Adrenal gland (tissue), 12 donors: Measurements from ENCODE around the gene SESN1. TPM values are rescaled to one million over a fixed set of nuclear protein-coding genes. Genes with fewer than 3 reads are reported as not detected.

Experiments used
- DNase-seq, 7 donors: peaks; one replicate each; pipeline ENCODE4 v3.0.0-alpha.2; 2019 to 2020
- H3K27ac ChIP-seq, 5 donors: fragments of 200-600 bp; sonication (generic) in 4 of 5; 1 replicate in 3 of 5; 2 replicates in 2 of 5; pipeline versions ENCODE4 v1.5.1 to v1.8.0; 2016 to 2020; ENCODE audit warnings: mild to moderate bottlenecking in 1 of 5
- H3K27me3 ChIP-seq: fragments of 200-600 bp; 2 replicates; pipeline ENCODE4 v1.8.0; 2021
- H3K36me3 ChIP-seq, 2 donors: fragments of 200-600 bp; replicated peaks in 1 of 2; 1 replicate in 1 of 2; 2 replicates in 1 of 2; pipeline versions ENCODE4 v1.5.1 to v1.8.0; 2018 to 2022
- H3K4me1 ChIP-seq, 2 donors: fragments of 200-600 bp; replicated peaks in 1 of 2; 1 replicate in 1 of 2; 2 replicates in 1 of 2; pipeline versions ENCODE4 v1.5.1 to v1.8.0; 2018 to 2021
- H3K4me3 ChIP-seq, 4 donors: fragments of 200-600 bp; sonication (generic) in 3 of 4; one replicate each; pipeline ENCODE4 v1.5.1; 2016 to 2018
- H3K9me3 ChIP-seq, 3 donors: fragments of 200-600 bp; sonication (generic) in 1 of 3; replicated peaks in 1 of 3; 1 replicate in 2 of 3; 2 replicates in 1 of 3; pipeline versions ENCODE4 v1.5.1 to v1.8.0; 2016 to 2021
- POLR2A ChIP-seq, 2 donors: fragments of 450-650 bp; IDR thresholded peaks; one replicate each; pipeline ENCODE4 v1.6.1; 2017; ENCODE audit warnings: antibody characterized with exemption in 2 of 2, mild to moderate bottlenecking in 2 of 2, moderate library complexity in 1 of 2
- WGBS, 4 donors: extraction: QIAGEN DNeasy Blood & Tissue Kit in 2 of 4; methylation state at CpG; one replicate each; pipeline versions ENCODE4 v1.1.5 to v1.1.7; 2013 to 2017; 5-methylcytosine and 5-hydroxymethylcytosine counted together
- intact Hi-C, 2 donors: fragments of 100-400 bp; cut with DNase I; formaldehyde crosslinking; loops; one replicate each; pipeline versions ENCODE4 v1.14.1 to v1.15.0; 2022 to 2023
- polyA plus RNA-seq, 3 donors: library from polyadenylated mRNA; stranded (reverse); fragments of 200-250 nt in 2 of 3; fragments of 350-450 nt in 1 of 3; fragmentation: Illumina TruSeq in 1 of 3; extraction: RNeasy Lipid Tissue Mini Kit (QIAGEN cat#74804) in 1 of 3; gene quantifications; one replicate each; pipeline ENCODE4 v1.2.3, GENCODE V29; 2013 to 2014
- total RNA-seq, 9 donors: library from RNA; depleted of rRNA in 4 of 9; stranded (reverse); fragments of >200 nt in 4 of 9; fragments of 120-200 nt in 1 of 9; fragmentation: NEBNext Ultra II Directional in 1 of 9; extraction: Animal tissue kit (Norgen Biotek cat#: 25700) in 1 of 9; gene quantifications; one replicate each; pipeline versions ENCODE4 v1.1.0 to v1.2.4, GENCODE V29; 2013 to 2023
- TF ChIP-seq, protein P1 (sequence below), 6 experiments: fragments of 450-650 bp in 4 of 6; fragments of 200-600 bp in 2 of 6; sonication (generic) in 1 of 6; IDR thresholded peaks; 1 replicate in 5 of 6; 2 replicates in 1 of 6; pipeline versions ENCODE4 v1.5.1 to v1.8.0; 2016 to 2021; ENCODE audit warnings: antibody characterized with exemption in 6 of 6, mild to moderate bottlenecking in 2 of 6, moderate library complexity in 1 of 6
- donor health status: healthy with polysubstance abuse.
- donor health status: Bipolar disorder and iron deficiency.
- donor health status: DM: yes; HTN: yes; CAD: no.
- donor health status: DM: no; HTN: no; CAD: no.
- donor health status: DM: no; HTN: no; CAD: no.
- donor health status: DM: yes; HTN: yes; CAD: no.

Gene SESN1
- total and polyA plus RNA-seq, 12 donors = 14.2 to 72.7 (median 42.5) TPM

DNA sequence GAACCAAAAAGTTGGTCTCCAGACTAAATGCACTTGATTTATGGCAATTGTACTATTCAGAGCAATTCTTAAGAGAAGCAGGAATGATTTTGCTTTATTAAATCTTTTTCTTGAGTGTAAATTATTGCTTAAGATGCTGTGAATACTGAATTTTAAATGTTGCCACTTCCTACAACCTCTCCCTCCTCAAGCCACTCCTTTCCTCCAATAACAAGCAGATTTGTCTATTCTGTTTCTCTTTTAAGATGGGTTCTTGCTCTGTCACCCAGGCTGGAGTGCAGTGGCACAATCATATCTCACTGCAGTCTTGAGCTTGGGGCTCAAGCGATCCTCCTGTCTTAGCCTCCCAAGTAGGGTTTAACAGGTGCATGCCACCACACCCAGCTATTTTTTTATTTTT, 65.3 kb downstream of the SESN1 start:
- no peaks in the 10 kb centered on the region for H3K27me3 ChIP-seq
- no peak for TF ChIP-seq POLR2A (IDR thresholded peaks at IDR 0.05)
- TF ChIP-seq, protein P1, sequence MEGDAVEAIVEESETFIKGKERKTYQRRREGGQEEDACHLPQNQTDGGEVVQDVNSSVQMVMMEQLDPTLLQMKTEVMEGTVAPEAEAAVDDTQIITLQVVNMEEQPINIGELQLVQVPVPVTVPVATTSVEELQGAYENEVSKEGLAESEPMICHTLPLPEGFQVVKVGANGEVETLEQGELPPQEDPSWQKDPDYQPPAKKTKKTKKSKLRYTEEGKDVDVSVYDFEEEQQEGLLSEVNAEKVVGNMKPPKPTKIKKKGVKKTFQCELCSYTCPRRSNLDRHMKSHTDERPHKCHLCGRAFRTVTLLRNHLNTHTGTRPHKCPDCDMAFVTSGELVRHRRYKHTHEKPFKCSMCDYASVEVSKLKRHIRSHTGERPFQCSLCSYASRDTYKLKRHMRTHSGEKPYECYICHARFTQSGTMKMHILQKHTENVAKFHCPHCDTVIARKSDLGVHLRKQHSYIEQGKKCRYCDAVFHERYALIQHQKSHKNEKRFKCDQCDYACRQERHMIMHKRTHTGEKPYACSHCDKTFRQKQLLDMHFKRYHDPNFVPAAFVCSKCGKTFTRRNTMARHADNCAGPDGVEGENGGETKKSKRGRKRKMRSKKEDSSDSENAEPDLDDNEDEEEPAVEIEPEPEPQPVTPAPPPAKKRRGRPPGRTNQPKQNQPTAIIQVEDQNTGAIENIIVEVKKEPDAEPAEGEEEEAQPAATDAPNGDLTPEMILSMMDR (IDR thresholded peaks at IDR 0.05) = no peak
- intact Hi-C loops = no loop called here
- no peak overlapping the region for H3K4me3 ChIP-seq
- 95 to 100% (median 98%) methylated on average over 1 of the region's 1 CpG for WGBS, 4 donors
- DNase-seq = no peak
- no peaks in the 10 kb centered on the region for H3K36me3 ChIP-seq
- H3K9me3 ChIP-seq = no peaks in the 10 kb centered on the region
- no peaks in the 10 kb centered on the region for H3K4me1 ChIP-seq
- no peak overlapping the region for H3K27ac ChIP-seq

DNA sequence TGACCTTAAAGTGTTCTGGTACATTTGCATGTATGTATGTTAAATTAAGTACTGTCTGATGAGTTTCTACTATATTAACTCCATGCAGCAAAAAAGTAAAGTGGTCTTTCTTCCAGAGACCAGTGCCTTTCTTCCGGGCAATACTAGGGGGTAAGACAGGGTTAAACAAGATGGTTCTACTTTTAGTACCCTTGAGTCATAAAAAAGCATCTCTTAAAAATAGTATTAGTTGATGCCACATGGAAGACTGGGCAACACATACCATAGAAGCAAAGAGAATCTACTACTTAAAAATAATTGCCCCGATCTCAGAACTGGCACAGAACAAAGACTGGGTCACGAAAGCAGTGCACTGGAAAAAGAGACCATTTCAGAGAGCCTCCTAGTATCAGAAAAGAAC, 66.2 kb downstream of the SESN1 start:
- no peaks in the 10 kb centered on the region for H3K27me3 ChIP-seq
- TF ChIP-seq POLR2A (IDR thresholded peaks at IDR 0.05) = no peak
- TF ChIP-seq, protein P1 (IDR thresholded peaks at IDR 0.05) = no peak
- H3K4me1 ChIP-seq = no peaks in the 10 kb centered on the region
- no peaks in the 10 kb centered on the region for H3K9me3 ChIP-seq
- 91 to 97% (median 96%) methylated on average over 3 of the region's 3 CpGs for WGBS, 4 donors
- intact Hi-C loops = no loop called here
- no peak for DNase-seq
- H3K36me3 ChIP-seq = no peaks in the 10 kb centered on the region
- H3K27ac ChIP-seq = no peak overlapping the region
- H3K4me3 ChIP-seq = no peak overlapping the region

- Histone ChIP-seq H3K9me3 (no peaks in the 10 kb centered on the region), H3K27me3 (no peaks in the 10 kb centered on the region), H3K4me3 (no peak overlapping the region), H3K4me1 (no peaks in the 10 kb centered on the region), H3K27ac (no peak overlapping the region), H3K36me3 (no peaks in the 10 kb centered on the region)
- no peak for DNase-seq
- TF ChIP-seq, protein P1 (IDR thresholded peaks at IDR 0.05) = no peak
- no peak for TF ChIP-seq POLR2A (IDR thresholded peaks at IDR 0.05)
- intact Hi-C loops = no loop called here
Observed at GRCh38 chr6:109027964-109028363, 66.7 kb downstream of the SESN1 start.

- TF ChIP-seq, protein P1 (IDR thresholded peaks at IDR 0.05) = no peak
- TF ChIP-seq POLR2A (IDR thresholded peaks at IDR 0.05) = no peak
- Histone ChIP-seq H3K9me3 (no peaks in the 10 kb centered on the region), H3K4me1 (peaks cover 0 to under 1% of the 10 kb centered on the region in 2 donors), H3K27ac (no peak overlapping the region), H3K27me3 (no peaks in the 10 kb centered on the region), H3K36me3 (no peaks in the 10 kb centered on the region), H3K4me3 (no peak overlapping the region)
- DNase-seq = no peak
- 89 to 100% (median 96%) methylated on average over 1 of the region's 1 CpG for WGBS, 4 donors
- intact Hi-C loops = no loop called here
Observed at GRCh38 chr6:109025639-109026038, 69.0 kb downstream of the SESN1 start.
